GM08714 (cell line): Measurements from ENCODE around the gene TBXA2R.
"Not testable (repeated sequence)": the region's sequence is repeated elsewhere in the genome, so short reads cannot be mapped to it uniquely, and the experiment has no call there.

Source experiments
- H3K4me3 ChIP-seq: fragments of 200-500 bp; sonication (Bioruptor generic); 2 replicates; pipeline ENCODE4 v1.5.1; 2014; ENCODE audit warnings: mild to moderate bottlenecking, low read length, inconsistent platforms
- ZNF274 ChIP-seq: IDR thresholded peaks from 2 replicates; pipeline ENCODE4 v1.6.1; 2012; ENCODE audit warnings: mild to moderate bottlenecking, low read depth, low read length

The TBXA2R gene

GRCh38 chr19:3590991-3591659, 15.6 kb downstream of the TBXA2R start:
- no peak for TF ChIP-seq ZNF274
- H3K4me3 ChIP-seq = no peak overlapping the region

DNA sequence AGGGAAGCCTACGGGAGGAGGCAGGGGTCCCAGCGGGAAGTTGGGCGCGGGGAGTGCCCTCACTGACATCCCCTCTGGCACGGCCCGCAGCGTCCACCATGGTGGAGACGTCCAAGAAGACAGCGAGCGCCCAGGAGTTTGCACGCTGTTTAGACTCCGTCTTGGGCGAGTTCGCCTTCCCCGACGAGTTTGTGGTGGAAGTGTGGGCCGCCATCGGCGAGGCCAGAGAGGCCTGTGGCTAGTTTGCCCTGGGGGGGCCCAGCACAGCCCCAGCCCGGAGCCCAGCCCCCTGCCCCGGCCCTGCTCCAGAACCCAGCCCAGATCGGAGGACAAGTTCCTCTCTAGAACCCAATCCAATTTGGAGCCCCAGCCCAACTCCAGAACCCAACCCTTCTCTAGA, 16.7 kb downstream of the TBXA2R start:
- TF ChIP-seq ZNF274 = no peak
- no peak overlapping the region for H3K4me3 ChIP-seq

DNA sequence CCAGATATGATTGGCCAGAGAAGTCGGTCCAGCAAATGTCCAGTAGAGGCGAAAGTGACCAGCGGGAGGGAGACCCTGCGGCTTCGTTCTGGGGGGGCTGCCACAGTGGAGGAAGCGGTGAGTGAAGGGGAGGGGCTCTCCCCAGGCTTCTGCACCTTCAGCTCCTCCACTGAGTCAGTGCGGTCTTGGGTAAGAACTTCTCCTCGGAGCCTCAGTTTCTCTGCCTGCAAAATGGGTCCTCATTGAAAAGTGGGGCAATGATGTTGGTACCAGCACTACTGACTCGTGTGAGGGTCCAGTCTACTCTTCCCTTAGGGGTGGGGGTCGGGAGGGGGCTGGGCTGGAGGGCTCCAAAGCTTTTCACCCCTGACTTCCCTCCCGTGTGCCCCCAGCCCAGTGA, 17.2 kb downstream of the TBXA2R start:
- no peak overlapping the region for H3K4me3 ChIP-seq
- no peak for TF ChIP-seq ZNF274

DNA sequence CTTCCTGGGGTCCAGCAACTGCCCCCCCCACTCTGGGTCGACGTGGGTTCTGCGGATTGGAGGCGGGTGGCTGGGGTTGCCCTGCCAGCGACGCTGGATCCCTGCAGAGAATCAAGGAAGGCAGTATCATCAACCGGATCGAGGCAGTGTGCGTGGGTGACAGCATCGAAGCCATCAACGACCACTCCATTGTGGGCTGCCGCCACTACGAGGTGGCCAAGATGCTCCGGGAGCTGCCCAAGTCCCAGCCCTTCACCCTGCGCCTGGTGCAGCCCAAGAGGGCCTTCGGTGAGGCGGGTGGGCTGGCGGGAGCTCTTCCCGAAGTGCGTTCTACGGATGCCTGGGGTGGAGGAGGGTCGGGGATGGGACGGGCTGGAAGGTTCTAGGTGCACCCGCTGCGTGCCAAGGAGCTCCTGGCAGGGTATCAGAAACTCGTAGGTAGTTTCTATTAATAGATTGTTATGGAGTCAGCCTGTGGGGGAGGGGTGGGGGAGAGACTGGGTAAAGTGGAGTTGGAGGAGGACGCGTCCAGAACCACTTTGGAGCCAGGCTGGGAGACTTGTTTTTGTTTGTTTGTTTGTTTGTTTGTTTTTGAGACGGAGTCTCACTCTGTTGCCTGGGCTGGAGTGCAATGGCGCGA, 19.8 kb downstream of the TBXA2R start:
- no peak for TF ChIP-seq ZNF274

GRCh38 chr19:3586127-3586626, 20.5 kb downstream of the TBXA2R start:
- TF ChIP-seq ZNF274 = no peak
- H3K4me3 ChIP-seq = no peak overlapping the region

More for the DNA sequence above, 19.8 kb downstream of the TBXA2R start:
- no peak overlapping the region for H3K4me3 ChIP-seq

DNA sequence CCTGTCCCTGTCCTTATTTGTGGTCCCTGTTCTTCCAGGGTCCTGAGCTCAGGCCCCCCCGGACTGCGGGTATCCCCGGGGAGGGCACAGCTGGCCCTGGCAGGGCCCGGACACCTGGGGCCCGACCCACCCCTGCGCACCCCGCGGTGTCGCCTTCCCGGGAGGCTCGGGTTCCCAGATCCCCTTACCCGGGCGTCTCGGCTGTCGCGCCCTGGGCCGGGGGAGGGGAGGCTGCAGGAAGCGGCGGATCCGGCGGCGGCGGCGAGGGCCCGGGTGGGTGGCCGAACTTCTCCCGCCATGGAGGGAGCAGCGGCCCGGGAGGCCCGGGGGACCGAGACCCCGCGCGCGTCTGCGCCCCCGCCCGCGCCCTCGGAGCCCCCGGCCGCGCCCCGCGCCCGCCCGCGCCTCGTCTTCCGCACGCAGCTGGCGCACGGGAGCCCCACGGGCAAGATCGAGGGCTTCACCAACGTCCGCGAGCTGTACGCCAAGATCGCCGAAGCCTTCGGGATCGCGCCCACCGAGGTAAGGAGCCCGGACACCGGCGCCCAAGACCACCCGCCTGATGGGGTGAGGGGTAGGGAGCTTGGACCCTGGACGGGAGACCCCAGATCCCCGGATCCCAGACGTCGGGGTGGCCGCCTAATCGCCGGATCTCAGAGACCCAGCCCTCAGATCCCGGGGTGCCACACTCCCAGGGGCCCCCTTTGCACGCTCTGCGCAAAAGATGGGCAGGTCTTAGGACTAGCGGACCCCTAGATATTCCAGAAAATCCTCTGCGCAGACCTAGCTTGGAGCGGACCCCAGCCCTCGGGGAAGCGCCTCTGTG, 21.2 kb downstream of the TBXA2R start, which contains the start of gene GIPC3:
TSS of gene GIPC3 (plus strand) at position 178 of the 826 bp plus-strand sequence. CDS start at position 298, 120 bp downstream.
- no peak for TF ChIP-seq ZNF274
- H3K4me3 ChIP-seq = no peak within 1 kb of the TSS

- not testable (repeated sequence) for H3K4me3 ChIP-seq
Measured at GRCh38 chr19:3584036-3584802, 22.5 kb downstream of the TBXA2R start.

GRCh38 chr19:3581792-3582191, 24.9 kb downstream of the TBXA2R start:
- H3K4me3 ChIP-seq = not testable (repeated sequence)

DNA sequence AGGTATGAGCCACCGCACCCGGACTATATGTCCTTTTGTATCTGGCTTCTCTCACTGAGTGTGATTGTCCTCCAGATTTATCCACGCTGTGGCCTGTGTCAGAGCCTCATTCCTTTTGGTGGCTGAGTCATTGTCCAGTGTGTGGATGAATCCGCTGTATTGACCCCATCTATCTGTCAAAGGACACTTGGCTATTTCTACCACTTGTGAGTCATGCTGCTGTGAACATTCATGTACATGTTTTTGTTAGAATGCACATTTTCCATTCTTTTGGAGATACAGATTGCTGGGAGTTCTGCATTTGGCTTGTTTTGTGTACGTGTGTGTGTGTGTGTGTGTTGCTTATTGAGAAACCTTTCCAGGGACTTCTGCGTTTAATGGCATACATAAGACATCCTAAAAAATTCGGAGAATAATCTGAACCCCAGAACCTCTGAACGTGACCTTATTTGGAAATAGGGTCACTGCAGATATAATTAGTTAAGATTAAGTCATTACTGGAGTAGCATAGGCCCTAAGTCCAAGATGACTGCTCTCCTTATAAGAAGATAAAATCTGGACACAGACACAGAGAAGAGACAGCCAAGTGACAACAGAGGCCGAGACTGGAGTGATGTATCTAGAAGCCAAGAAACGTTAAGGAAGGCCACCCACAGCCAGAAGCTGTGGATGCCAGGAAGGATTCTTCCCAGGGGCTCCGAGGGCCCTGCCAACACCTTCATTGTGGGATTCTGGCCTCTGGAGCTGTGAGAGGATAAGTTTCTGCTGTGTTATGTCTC, 26.3 kb downstream of the TBXA2R start:
- no peak overlapping the region for H3K4me3 ChIP-seq
- TF ChIP-seq ZNF274 = no peak

DNA sequence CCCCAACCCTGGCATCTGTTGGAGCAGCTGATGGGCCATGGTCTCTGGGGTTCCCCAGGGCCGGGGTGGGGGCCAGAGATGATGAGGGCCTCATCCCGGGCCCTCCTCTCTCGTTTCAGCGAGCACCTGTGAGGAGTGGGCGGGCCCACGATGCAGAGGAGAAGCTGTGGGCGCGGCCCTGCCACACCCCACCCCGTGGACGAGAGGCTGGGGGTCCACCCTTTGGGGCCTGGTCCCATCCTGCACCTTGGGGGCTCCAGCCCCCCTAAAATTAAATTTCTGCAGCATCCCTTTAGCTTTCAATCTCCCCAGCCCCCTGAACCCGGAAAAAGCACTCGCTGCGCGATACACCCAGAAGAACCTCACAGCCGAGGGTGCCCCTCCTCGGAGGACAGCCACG, 28.3 kb downstream of the TBXA2R start:
- no peak overlapping the region for H3K4me3 ChIP-seq
- no peak for TF ChIP-seq ZNF274

- H3K4me3 ChIP-seq = no peak overlapping the region
Measured at GRCh38 chr19:3577723-3578344, 28.8 kb downstream of the TBXA2R start.

DNA sequence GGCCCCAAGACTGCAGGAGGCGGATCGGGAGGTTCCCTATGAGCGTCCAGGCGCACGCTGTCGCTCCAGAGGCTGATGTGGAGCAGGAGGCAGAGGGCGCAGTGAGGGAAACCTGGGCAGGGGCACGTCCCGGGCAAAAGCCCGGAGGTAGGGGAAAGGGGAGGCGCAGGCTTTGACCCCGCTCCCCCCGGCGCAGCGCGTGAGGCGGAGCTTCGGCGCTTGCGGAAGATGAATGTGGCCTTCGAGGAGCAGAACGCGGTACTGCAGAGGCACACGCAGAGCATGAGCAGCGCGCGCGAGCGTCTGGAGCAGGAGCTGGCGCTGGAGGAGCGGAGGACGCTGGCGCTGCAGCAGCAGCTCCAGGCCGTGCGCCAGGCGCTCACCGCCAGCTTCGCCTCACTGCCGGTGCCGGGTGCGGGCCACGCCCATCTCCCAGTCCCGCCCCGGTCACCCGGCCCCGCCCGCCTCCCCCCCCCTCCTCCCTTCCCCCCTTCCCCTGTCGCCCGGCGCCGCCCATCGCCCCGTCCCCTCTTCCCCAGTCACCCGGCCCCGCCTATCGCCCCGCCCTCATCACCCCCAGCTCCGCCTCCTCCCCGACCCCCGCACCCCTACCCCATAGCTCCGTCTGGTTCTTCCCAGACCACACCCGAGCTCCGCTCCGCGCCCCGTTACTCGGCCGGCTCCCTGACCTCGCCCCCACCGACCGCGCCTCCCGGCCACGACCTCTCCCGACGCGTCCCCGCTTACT, 29.8 kb downstream of the TBXA2R start:
- no peak for TF ChIP-seq ZNF274
- no peak overlapping the region for H3K4me3 ChIP-seq

More at GRCh38 chr19:3577723-3578344, 28.8 kb downstream of the TBXA2R start:
- no peak for TF ChIP-seq ZNF274
